ENCODE results near the gene RBM20. TPM values are rescaled to one million over a fixed set of nuclear protein-coding genes. Genes with fewer than 3 reads are reported as not detected.

The RBM20 gene
- total and polyA plus RNA-seq, 10 of the 15 experiments (the other 5 are each of a cell fraction or from before 2014, with no cell fraction given): 0.04 to 0.26 (median 0.15) TPM

DNA sequence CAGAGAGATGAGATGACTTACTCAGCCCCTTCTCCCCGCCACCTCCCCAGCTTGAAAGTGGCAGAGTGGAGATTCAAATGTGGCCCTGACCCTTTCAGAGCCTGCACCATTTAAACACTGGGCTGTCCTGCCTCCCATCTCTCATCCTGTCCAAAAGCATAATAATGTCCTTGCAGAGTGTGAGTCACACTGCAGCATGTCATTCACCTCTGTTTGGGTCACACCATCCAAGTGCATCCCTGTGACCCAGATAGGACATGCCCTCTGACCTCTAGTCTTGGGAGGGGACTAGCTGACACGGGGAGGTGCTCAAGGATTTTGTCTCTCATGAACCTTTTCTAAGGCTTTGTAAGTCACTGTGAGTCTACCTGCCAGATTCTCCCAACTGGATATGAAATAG lies 138.5 kb downstream of the RBM20 start (continued):
- TF ChIP-seq, protein P1, sequence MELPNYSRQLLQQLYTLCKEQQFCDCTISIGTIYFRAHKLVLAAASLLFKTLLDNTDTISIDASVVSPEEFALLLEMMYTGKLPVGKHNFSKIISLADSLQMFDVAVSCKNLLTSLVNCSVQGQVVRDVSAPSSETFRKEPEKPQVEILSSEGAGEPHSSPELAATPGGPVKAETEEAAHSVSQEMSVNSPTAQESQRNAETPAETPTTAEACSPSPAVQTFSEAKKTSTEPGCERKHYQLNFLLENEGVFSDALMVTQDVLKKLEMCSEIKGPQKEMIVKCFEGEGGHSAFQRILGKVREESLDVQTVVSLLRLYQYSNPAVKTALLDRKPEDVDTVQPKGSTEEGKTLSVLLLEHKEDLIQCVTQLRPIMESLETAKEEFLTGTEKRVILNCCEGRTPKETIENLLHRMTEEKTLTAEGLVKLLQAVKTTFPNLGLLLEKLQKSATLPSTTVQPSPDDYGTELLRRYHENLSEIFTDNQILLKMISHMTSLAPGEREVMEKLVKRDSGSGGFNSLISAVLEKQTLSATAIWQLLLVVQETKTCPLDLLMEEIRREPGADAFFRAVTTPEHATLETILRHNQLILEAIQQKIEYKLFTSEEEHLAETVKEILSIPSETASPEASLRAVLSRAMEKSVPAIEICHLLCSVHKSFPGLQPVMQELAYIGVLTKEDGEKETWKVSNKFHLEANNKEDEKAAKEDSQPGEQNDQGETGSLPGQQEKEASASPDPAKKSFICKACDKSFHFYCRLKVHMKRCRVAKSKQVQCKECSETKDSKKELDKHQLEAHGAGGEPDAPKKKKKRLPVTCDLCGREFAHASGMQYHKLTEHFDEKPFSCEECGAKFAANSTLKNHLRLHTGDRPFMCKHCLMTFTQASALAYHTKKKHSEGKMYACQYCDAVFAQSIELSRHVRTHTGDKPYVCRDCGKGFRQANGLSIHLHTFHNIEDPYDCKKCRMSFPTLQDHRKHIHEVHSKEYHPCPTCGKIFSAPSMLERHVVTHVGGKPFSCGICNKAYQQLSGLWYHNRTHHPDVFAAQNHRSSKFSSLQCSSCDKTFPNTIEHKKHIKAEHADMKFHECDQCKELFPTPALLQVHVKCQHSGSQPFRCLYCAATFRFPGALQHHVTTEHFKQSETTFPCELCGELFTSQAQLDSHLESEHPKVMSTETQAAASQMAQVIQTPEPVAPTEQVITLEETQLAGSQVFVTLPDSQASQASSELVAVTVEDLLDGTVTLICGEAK (IDR thresholded peaks at IDR 0.05; ENCODE audit: borderline replicate concordance): no peak
- TF ChIP-seq CREM (IDR thresholded peaks at IDR 0.05; ENCODE audit: low read depth) (no peak), GATAD2B (conservative IDR thresholded peaks at IDR 0.05; ENCODE audit: low read depth) (no peak), ASH2L (IDR thresholded peaks at IDR 0.05; ENCODE audit: borderline replicate concordance, low read depth) (no peak), NFYA (IDR thresholded peaks at IDR 0.05; ENCODE audit: borderline replicate concordance, low read depth, low read length) (no peak), ZNF622 (IDR thresholded peaks at IDR 0.05) (no peak), SREBF1 (IDR thresholded peaks at IDR 0.05; ENCODE audit: low read length) (no peak), SRF (IDR thresholded peaks at IDR 0.05; ENCODE audit: low read depth in 2 of 2, low read length in 2 of 2) (no peak), HCFC1 (IDR thresholded peaks at IDR 0.05; ENCODE audit: low read length) (no peak), RCOR1 (conservative IDR thresholded peaks at IDR 0.05; ENCODE audit: low read depth, low read length) (no peak), SMC3 (IDR thresholded peaks at IDR 0.05; ENCODE audit: borderline replicate concordance, low read length) (no peak), CHD1 (IDR thresholded peaks at IDR 0.05; ENCODE audit: low read depth, low read length) (no peak)
- TF ChIP-seq, protein P2, sequence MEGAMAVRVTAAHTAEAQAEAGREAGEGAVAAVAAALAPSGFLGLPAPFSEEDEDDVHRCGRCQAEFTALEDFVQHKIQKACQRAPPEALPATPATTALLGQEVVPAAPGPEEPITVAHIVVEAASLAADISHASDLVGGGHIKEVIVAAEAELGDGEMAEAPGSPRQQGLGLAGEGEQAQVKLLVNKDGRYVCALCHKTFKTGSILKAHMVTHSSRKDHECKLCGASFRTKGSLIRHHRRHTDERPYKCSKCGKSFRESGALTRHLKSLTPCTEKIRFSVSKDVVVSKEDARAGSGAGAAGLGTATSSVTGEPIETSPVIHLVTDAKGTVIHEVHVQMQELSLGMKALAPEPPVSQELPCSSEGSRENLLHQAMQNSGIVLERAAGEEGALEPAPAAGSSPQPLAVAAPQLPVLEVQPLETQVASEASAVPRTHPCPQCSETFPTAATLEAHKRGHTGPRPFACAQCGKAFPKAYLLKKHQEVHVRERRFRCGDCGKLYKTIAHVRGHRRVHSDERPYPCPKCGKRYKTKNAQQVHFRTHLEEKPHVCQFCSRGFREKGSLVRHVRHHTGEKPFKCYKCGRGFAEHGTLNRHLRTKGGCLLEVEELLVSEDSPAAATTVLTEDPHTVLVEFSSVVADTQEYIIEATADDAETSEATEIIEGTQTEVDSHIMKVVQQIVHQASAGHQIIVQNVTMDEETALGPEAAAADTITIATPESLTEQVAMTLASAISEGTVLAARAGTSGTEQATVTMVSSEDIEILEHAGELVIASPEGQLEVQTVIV (IDR thresholded peaks at IDR 0.05; ENCODE audit: borderline replicate concordance, partially characterized antibody): no peak

All from GM12878 (cell line).